B cell (primary cell): ENCODE measurements around the gene HOXB1. TPM values are rescaled to one million over a fixed set of nuclear protein-coding genes. Genes with fewer than 3 reads are reported as not detected.

Source experiments
- ATAC-seq: fragments of 200-7000 bp; cut with Tn5 transposase; one replicate; pipeline ENCODE4 v1.10.0; 2021; ENCODE audit warnings: low read depth, mild to moderate bottlenecking, moderate number of reproducible peaks, moderate library complexity
- CTCF ChIA-PET: fragments of 350-600 bp; sonication (Branson Sonifier 250); formaldehyde crosslinking; loops from one replicate; lab custom pipeline; 2021; ENCODE audit warnings: antibody characterized with exemption, inconsistent platforms; lab: Charles Lee
- POLR2A ChIA-PET: fragments of 350-600 bp; sonication (Branson Sonifier 250); formaldehyde crosslinking; loops from one replicate; lab custom pipeline; 2021; ENCODE audit warnings: antibody characterized with exemption; lab: Charles Lee
- DNase-seq: peaks from one replicate; pipeline ENCODE4 v3.0.0; 2013
- H2AFZ ChIP-seq: 2 replicates; pipeline ENCODE4 v1.6.1; 2012; ENCODE audit warnings: mild to moderate bottlenecking, low read depth, low read length; ENCODE audit not compliant: insufficient read depth, poor library complexity, severe bottlenecking
- H3K27ac ChIP-seq, 2 donors: 1 replicate in 1 of 2; 2 replicates in 1 of 2; pipeline ENCODE4 v1.5.1; 2012 to 2013; ENCODE audit warnings: low read length in 2 of 2, mild to moderate bottlenecking in 2 of 2, moderate library complexity in 1 of 2
- H3K27me3 ChIP-seq, 4 experiments: fragments of 200-600 bp in 1 of 4; sonication (generic) in 1 of 4; replicated peaks in 1 of 4; 1 replicate in 2 of 4; 2 replicates in 2 of 4; pipeline versions ENCODE4 v1.6.1 to v1.7.0; 2013 to 2016; ENCODE audit warnings: low read length in 3 of 4, mild to moderate bottlenecking in 2 of 4, mixed read lengths in 1 of 4, moderate library complexity in 1 of 4; ENCODE audit not compliant: insufficient read depth in 4 of 4, control insufficient read depth in 3 of 4; ENCODE audit errors: control extremely low read depth in 1 of 4
- H3K36me3 ChIP-seq, 2 experiments: replicated peaks in 1 of 2; 1 replicate in 1 of 2; 2 replicates in 1 of 2; pipeline versions ENCODE4 v1.6.1 to v1.7.1; 2013; ENCODE audit warnings: low read length in 1 of 2; ENCODE audit not compliant: insufficient read depth in 2 of 2, control insufficient read depth in 1 of 2; ENCODE audit errors: control extremely low read depth in 1 of 2, extremely low read depth in 1 of 2
- H3K4me1 ChIP-seq, 2 donors: fragments of 200-600 bp in 1 of 2; sonication (generic) in 1 of 2; 1 replicate in 1 of 2; 2 replicates in 1 of 2; pipeline versions ENCODE4 v1.5.1 to v1.6.1; 2013 to 2017; ENCODE audit warnings: low read length in 2 of 2; ENCODE audit not compliant: control insufficient read depth in 2 of 2, insufficient read depth in 2 of 2
- H3K4me2 ChIP-seq: replicated peaks from 2 replicates; pipeline ENCODE3; 2012; ENCODE audit warnings: mild to moderate bottlenecking, low read depth, low read length; ENCODE audit not compliant: poor library complexity, severe bottlenecking
- H3K4me3 ChIP-seq, 5 experiments: fragments of 200-600 bp in 1 of 5; sonication (generic) in 1 of 5; 1 replicate in 3 of 5; 2 replicates in 2 of 5; pipeline versions ENCODE4 v1.5.1 to v1.7.0; 2011 to 2016; ENCODE audit warnings: low read length in 4 of 5, mild to moderate bottlenecking in 4 of 5, low read depth in 2 of 5, control low read depth in 1 of 5, moderate library complexity in 1 of 5; ENCODE audit not compliant: insufficient read depth in 1 of 5; ENCODE audit errors: control extremely low read depth in 1 of 5, extremely low read depth in 1 of 5
- H3K79me2 ChIP-seq: fragments of 200-600 bp; sonication (generic); one replicate; pipeline ENCODE4 v1.6.0; 2016; ENCODE audit warnings: low read length; ENCODE audit not compliant: control insufficient read depth, insufficient read depth
- H3K9ac ChIP-seq: fragments of 200-600 bp; sonication (generic); 2 replicates; pipeline ENCODE4 v1.6.1; 2017; ENCODE audit warnings: mild to moderate bottlenecking, low read length, moderate library complexity
- H3K9me3 ChIP-seq, 3 donors: one replicate each; pipeline versions ENCODE4 v1.6.1 to v1.7.1; 2013; ENCODE audit warnings: low read length in 2 of 3; ENCODE audit not compliant: control insufficient read depth in 2 of 3, insufficient read depth in 1 of 3; ENCODE audit errors: control extremely low read depth in 1 of 3
- H4K20me1 ChIP-seq: 2 replicates; pipeline ENCODE4 v1.6.0; 2012; ENCODE audit warnings: mild to moderate bottlenecking, low read length; ENCODE audit not compliant: insufficient read depth, control insufficient read depth, poor library complexity, severe bottlenecking
- H3K27ac Mint-ChIP-seq: one replicate; pipeline ENCODE4 v1.8.0; 2021; ENCODE audit warnings: mixed read lengths
- H3K27me3 Mint-ChIP-seq: one replicate; pipeline ENCODE4 v1.8.0; 2021; ENCODE audit warnings: mixed read lengths
- H3K4me1 Mint-ChIP-seq: one replicate; pipeline ENCODE4 v1.8.0; 2021; ENCODE audit warnings: mixed read lengths
- H3K4me3 Mint-ChIP-seq: one replicate; pipeline ENCODE4 v1.8.0; 2021; ENCODE audit warnings: mixed read lengths
- H3K9me3 Mint-ChIP-seq: one replicate; pipeline ENCODE4 v1.8.0; 2022; ENCODE audit warnings: mixed read lengths; ENCODE audit not compliant: insufficient read depth
- CTCF ChIP-seq: fragments of 200-600 bp; IDR thresholded peaks from one replicate; pipeline ENCODE4 v1.8.0; 2022; ENCODE audit warnings: antibody characterized with exemption, mild to moderate bottlenecking
- EZH2 ChIP-seq: IDR thresholded peaks from 2 replicates; pipeline ENCODE4 v1.6.1; 2012; ENCODE audit warnings: borderline replicate concordance, low read depth, mild to moderate bottlenecking, moderate library complexity, low read length; ENCODE audit not compliant: insufficient read depth, poor library complexity, severe bottlenecking
- whole genome bisulfite sequencing: methylation state at CpG from one replicate; pipeline ENCODE4 v1.1.5; 2013; ENCODE audit warnings: missing lambda C conversion rate; ENCODE audit not compliant: insufficient coverage; 5-methylcytosine and 5-hydroxymethylcytosine counted together
- intact Hi-C: fragments of 100-400 bp; cut with micrococcal nuclease; formaldehyde crosslinking; loops from one replicate; pipeline ENCODE4 v1.10.0; 2022
- polyA plus RNA-seq: library from polyadenylated mRNA; depleted of rRNA; stranded (reverse); fragments of >200 nt; gene quantifications from 2 replicates; pipeline ENCODE4 v1.2.3, GENCODE V29; 2012
- total RNA-seq, 2 donors: library from RNA; stranded (reverse); fragments of 120-200 nt in 1 of 2; gene quantifications; 1 replicate in 1 of 2; 2 replicates in 1 of 2; pipeline versions ENCODE4 v1.2.3 to v1.2.4, GENCODE V29; 2013 to 2022

Gene HOXB1
- total and polyA plus RNA-seq, 2 donors (not counting 1 experiment from before 2014, with no cell fraction given), result not detected

DNA sequence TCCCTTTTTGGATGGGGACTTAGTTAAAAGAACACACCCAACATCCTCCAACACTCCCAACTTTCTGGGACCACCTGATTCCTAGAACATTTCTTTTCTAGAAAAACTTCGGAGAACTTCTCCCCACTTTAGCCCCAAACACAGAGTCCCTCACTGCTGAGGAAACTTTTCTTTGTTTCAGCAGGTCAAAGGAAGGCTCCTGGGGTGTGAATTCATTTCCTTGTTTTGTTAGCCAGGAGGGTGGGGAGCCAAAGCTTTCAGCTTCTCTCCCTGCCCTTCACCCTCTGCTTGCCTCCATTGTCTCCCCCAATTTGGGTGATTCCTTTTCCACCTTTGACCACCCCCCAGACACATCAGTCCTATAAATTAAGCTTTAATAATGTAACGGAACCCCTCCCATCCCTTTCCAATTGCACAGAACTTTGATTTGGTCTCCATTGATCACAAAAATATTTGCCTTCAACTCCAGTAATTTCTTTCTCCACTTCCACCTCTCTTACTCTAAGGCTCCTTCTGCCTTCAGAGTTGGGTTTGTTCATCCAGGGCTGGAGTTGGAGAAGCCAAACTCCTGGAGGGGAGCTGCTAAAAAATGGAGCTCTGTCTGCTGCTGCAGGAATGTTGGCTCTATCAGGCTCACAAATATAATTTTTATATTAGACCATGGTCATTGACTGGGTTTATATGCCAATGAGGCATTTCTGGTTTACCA, 37.0 kb upstream of the HOXB1 start:
- 100% methylated on average over 1 of the region's 2 CpGs for WGBS
- no peak overlapping the region for H2AFZ ChIP-seq
- H3K9me3 ChIP-seq, result peaks cover 0 to 6% (median 0%) of the 10 kb centered on the region in 3 donors
- no peaks in the 10 kb centered on the region for H4K20me1 ChIP-seq
- H3K4me1 Mint-ChIP-seq, result peaks cover 9% of the 10 kb centered on the region
- no peaks in the 10 kb centered on the region for H3K79me2 ChIP-seq
- H3K4me1 ChIP-seq, result peaks cover 5 to 8% of the 10 kb centered on the region in 2 donors
- H3K27me3 ChIP-seq, result peaks cover 0 to 69% (median 25%) of the 10 kb centered on the region in 4 experiments
- CTCF ChIA-PET, result interaction anchor here (1.3 kb wide), 1 partner anchor 216 kb away, joined by 3 read pairs; no protein-coding TSS in a partner anchor
- POLR2A ChIA-PET, result no interaction called here
- H3K4me3 Mint-ChIP-seq, result no peak overlapping the region
- no peak overlapping the region for H3K4me2 ChIP-seq
- H3K4me3 ChIP-seq, result no peak overlapping the region
- no peak for DNase-seq
- H3K36me3 ChIP-seq, result no peaks in the 10 kb centered on the region
- H3K9me3 Mint-ChIP-seq, result no peaks in the 10 kb centered on the region
- no peak overlapping the region for H3K27ac ChIP-seq
- no peak overlapping the region for H3K9ac ChIP-seq
- TF ChIP-seq EZH2 (no peak), CTCF (no peak)
- H3K27me3 Mint-ChIP-seq, result peaks cover 20% of the 10 kb centered on the region
- intact Hi-C loops, result no loop called here
- ATAC-seq, result no peak
- H3K27ac Mint-ChIP-seq, result no peak overlapping the region

DNA sequence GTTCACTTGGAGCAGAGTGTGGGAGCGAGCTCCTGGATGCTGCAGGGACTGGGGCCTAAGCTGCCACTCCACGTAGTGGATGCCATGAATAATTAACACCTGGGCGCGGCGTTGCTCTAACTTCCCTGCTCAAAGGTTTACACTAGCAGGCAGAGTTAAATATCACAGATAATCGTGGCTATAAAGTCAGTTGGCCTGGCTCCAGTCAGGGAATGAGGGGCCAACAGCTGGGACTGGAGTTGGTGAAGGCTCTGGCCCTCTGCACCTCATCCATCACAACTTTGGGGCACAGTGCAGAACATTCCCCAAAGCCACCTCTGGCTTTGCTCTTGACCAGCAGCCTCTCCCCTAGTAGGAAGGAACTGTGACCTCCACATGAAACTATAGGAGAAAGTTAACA, 36.4 kb upstream of the HOXB1 start:
- no peak overlapping the region for H3K4me2 ChIP-seq
- H2AFZ ChIP-seq, result no peak overlapping the region
- H3K4me3 ChIP-seq, result no peak overlapping the region
- H3K4me3 Mint-ChIP-seq, result no peak overlapping the region
- peaks cover 5 to 8% of the 10 kb centered on the region in 2 donors for H3K4me1 ChIP-seq
- no peak overlapping the region for H3K27ac ChIP-seq
- H3K9me3 ChIP-seq, result peaks cover 0 to 6% (median 0%) of the 10 kb centered on the region in 3 donors
- 82% methylated on average over 6 of the region's 6 CpGs for WGBS
- CTCF ChIA-PET, result no interaction called here
- ATAC-seq (no peak), DNase-seq (no peak)
- peaks cover 9% of the 10 kb centered on the region for H3K4me1 Mint-ChIP-seq
- peaks cover 20% of the 10 kb centered on the region for H3K27me3 Mint-ChIP-seq
- H3K9me3 Mint-ChIP-seq, result no peaks in the 10 kb centered on the region
- H4K20me1 ChIP-seq, result no peaks in the 10 kb centered on the region
- H3K36me3 ChIP-seq, result no peaks in the 10 kb centered on the region
- H3K27me3 ChIP-seq, result peaks cover 0 to 71% (median 26%) of the 10 kb centered on the region in 4 experiments
- POLR2A ChIA-PET, result no interaction called here
- intact Hi-C loops, result no loop called here
- H3K79me2 ChIP-seq, result no peaks in the 10 kb centered on the region
- TF ChIP-seq EZH2 (no peak), CTCF (no peak)
- H3K9ac ChIP-seq, result no peak overlapping the region
- H3K27ac Mint-ChIP-seq, result no peak overlapping the region
